ENCODE measurements around the gene YTHDF2. TPM values are rescaled to one million over a fixed set of nuclear protein-coding genes. Genes with fewer than 3 reads are reported as not detected.
A peak's percentile ranks its signal among the peaks of the same experiment; 100 is the strongest.

Gene YTHDF2
- total RNA-seq, 1 experiment from 2014 or later, result 200 TPM

DNA sequence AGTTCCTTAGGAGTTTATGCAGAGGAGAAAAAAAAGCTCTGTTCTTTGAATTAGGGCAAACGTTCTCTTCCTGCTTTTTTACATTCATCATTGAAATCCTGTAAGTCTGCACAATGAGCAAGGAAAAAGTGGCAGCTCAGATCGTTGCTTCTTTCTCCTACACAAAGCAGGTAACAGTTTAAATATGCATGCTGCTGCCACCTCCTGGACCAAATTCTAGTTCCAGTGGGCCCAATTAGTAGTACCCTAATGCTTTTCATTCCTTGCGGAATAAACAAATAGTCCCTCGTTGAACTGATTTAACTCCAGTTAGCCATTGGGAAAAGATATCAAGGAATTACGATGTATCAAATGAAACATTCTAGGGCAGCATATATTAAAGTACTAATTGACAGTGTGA is 20.1 kb downstream of the YTHDF2 start:
- Histone ChIP-seq H3T11ph (ENCODE audit: low read length) (no peak overlapping the region), H3K4me1 (ENCODE audit: insufficient read depth, low read length) (0 out of 2 replicates have a peak, but pooled peaks cover 3% of the 10 kb centered on the region), H2AK5ac (ENCODE audit: insufficient read length, low read length) (no peak overlapping the region), H4K8ac (replicated peaks; ENCODE audit: insufficient read length, low read depth, low read length) (no peak overlapping the region), H3K18ac (ENCODE audit: insufficient read length, low read depth, low read length) (no peak overlapping the region), H3K27me3 (ENCODE audit: insufficient read depth, low read length) (no peaks in the 10 kb centered on the region), H3K9ac (ENCODE audit: extremely low read depth, insufficient read length, low read length) (no peak overlapping the region), H3K14ac (ENCODE audit: insufficient read depth, low read length) (no peak overlapping the region), H4K5ac (ENCODE audit: insufficient read length, low read depth, low read length) (no peak overlapping the region), H2BK20ac (ENCODE audit: low read depth, low read length, poor library complexity, severe bottlenecking) (no peak overlapping the region), H3K79me1 (ENCODE audit: insufficient read depth, low read depth, low read length, poor library complexity, severe bottlenecking) (peaks cover 5% of the 10 kb centered on the region), H3K79me2 (ENCODE audit: insufficient read depth, low read length) (peaks cover 82% of the 10 kb centered on the region), H2BK15ac (ENCODE audit: low read depth, low read length) (no peak overlapping the region), H3K4ac (ENCODE audit: low read depth, low read length) (no peak overlapping the region), H2BK12ac (ENCODE audit: insufficient read length, low read depth, low read length) (no peak overlapping the region), H4K20me1 (ENCODE audit: control insufficient read depth, insufficient read depth, insufficient read length) (no peaks in the 10 kb centered on the region), H3K23ac (ENCODE audit: insufficient read length, low read depth, low read length) (no peak overlapping the region), H3K56ac (ENCODE audit: insufficient read length, low read depth, low read length) (no peak overlapping the region), H2AFZ (ENCODE audit: low read length) (no peak overlapping the region), H2BK5ac (ENCODE audit: insufficient read length, low read length) (no peak overlapping the region), H3K27ac (ENCODE audit: insufficient read length, low read depth, low read length) (no peak overlapping the region), H2BK120ac (ENCODE audit: low read depth, low read length, poor library complexity, severe bottlenecking) (no peak overlapping the region), H3K4me2 (ENCODE audit: insufficient read depth, insufficient read length, low read length) (no peak overlapping the region), H3K23me2 (ENCODE audit: insufficient read length, low read depth, low read length, poor library complexity, severe bottlenecking) (no peaks in the 10 kb centered on the region), H3K9me3 (ENCODE audit: control insufficient read depth, low read depth, low read length) (no peaks in the 10 kb centered on the region), H4K91ac (ENCODE audit: insufficient read length, low read depth, low read length) (no peak overlapping the region)
- Mint-ChIP-seq H3K27ac (no peak overlapping the region; a peak in 1 of 7 replicates), H3K4me1 (peaks cover 7 to 15% of the 10 kb centered on the region in 2 experiments), H3K9me3 (no peaks in the 10 kb centered on the region), H3K36me3 (ENCODE audit: insufficient read depth in 1 of 3, low read depth in 3 of 3) (peaks cover 18 to 47% (median 28%) of the 10 kb centered on the region in 3 experiments), H3K4me3 (no peak overlapping the region), H3K27me3 (ENCODE audit: low read depth) (no peaks in the 10 kb centered on the region)
- TF ChIP-seq CTCF (conservative IDR thresholded peaks at IDR 0.05), result peak; percentile 55; the same call in 2 of the 3 replicates
- whole genome bisulfite sequencing (ENCODE audit: extremely low coverage, insufficient read length, low lambda C conversion rate), result no CpG with 5 or more reads among the region's 5 CpGs
- DNase-seq, result no peak

All from H9 (cell line).